ENCODE measurements around the gene TMEM208. TPM values are rescaled to one million over a fixed set of nuclear protein-coding genes. Genes with fewer than 3 reads are reported as not detected.

The TMEM208 gene
- total and polyA plus RNA-seq, 12 donors = 7.6 to 92.0 (median 13.0) TPM

Small RNA genes lying within 50 kb of the gene (microRNA-seq; reads per million reads assigned to microRNA genes)
- 122 to 149 reads per million in 2 donors for gene MIR328

Other genes starting within 250 kb of the TMEM208 start
- 10 to 100 TPM in 1 of 10 donors, 1 to 10 TPM in 9; 3.8 to 10.4 (median 6.0) TPM for gene CES4A, start 238.5 kb upstream of the TMEM208 start, total RNA-seq
- 10 to 100 TPM; 12.3 to 20.6 TPM for gene CES4A, start 238.5 kb upstream of the TMEM208 start, polyA plus RNA-seq
- 10 to 100 TPM; 22.2 to 36.4 (median 29.8) TPM for gene CBFB, start 198.0 kb upstream of the TMEM208 start, total RNA-seq
- 10 to 100 TPM; 17.6 to 22.9 TPM for gene CBFB, start 198.0 kb upstream of the TMEM208 start, polyA plus RNA-seq
- gene PHAF1, start 117.2 kb upstream of the TMEM208 start, total RNA-seq = 10 to 100 TPM in 8 of 10 donors, 1 to 10 TPM in 2; 8.9 to 12.7 (median 11.7) TPM
- gene PHAF1, start 117.2 kb upstream of the TMEM208 start, polyA plus RNA-seq = 1 to 10 TPM; 7.1 to 7.2 TPM
- gene B3GNT9, start 76.1 kb upstream of the TMEM208 start, total RNA-seq = 10 to 100 TPM in 4 of 10 donors, 1 to 10 TPM in 6; 7.4 to 17.6 (median 9.6) TPM
- gene B3GNT9, start 76.1 kb upstream of the TMEM208 start, polyA plus RNA-seq = 10 to 100 TPM in 1 of 2 donors, 1 to 10 TPM in 1; 5.4 to 19.1 TPM
- 10 to 100 TPM in 1 of 10 donors, 1 to 10 TPM in 9; 4.8 to 12.4 (median 5.7) TPM for gene TRADD, start 67.2 kb upstream of the TMEM208 start, total RNA-seq
- 10 to 100 TPM in 1 of 2 donors, 1 to 10 TPM in 1; 9.7 to 17.9 TPM for gene TRADD, start 67.2 kb upstream of the TMEM208 start, polyA plus RNA-seq
- 10 to 100 TPM in 1 of 10 donors, 1 to 10 TPM in 9; 3.9 to 10.5 (median 5.0) TPM for gene FBXL8, start 67.2 kb upstream of the TMEM208 start, total RNA-seq
- 10 to 100 TPM in 1 of 2 donors, 1 to 10 TPM in 1; 8.6 to 17.3 TPM for gene FBXL8, start 67.2 kb upstream of the TMEM208 start, polyA plus RNA-seq
- gene HSF4, start 62.4 kb upstream of the TMEM208 start, total RNA-seq = 10 to 100 TPM; 32.9 to 71.3 (median 38.6) TPM
- gene HSF4, start 62.4 kb upstream of the TMEM208 start, polyA plus RNA-seq = 100 to 1,000 TPM in 1 of 2 donors, 1 to 10 TPM in 1; 9.1 to 199 TPM
- gene NOL3, start 56.6 kb upstream of the TMEM208 start, total RNA-seq = 10 to 100 TPM; 71.8 to 92.2 (median 79.9) TPM
- 100 to 1,000 TPM; 115 to 132 TPM for gene NOL3, start 56.6 kb upstream of the TMEM208 start, polyA plus RNA-seq
- gene MATCAP1, start 43.2 kb upstream of the TMEM208 start, total RNA-seq = 10 to 100 TPM in 9 of 10 donors, 1 to 10 TPM in 1; 8.0 to 15.2 (median 12.1) TPM
- gene MATCAP1, start 43.2 kb upstream of the TMEM208 start, polyA plus RNA-seq = 10 to 100 TPM; 13.0 to 30.9 TPM
- 1 to 10 TPM; 1.8 to 4.8 (median 3.0) TPM for gene EXOC3L1, start 37.0 kb upstream of the TMEM208 start, total RNA-seq
- 1 to 10 TPM; 7.7 to 8.8 TPM for gene EXOC3L1, start 37.0 kb upstream of the TMEM208 start, polyA plus RNA-seq
- 10 to 100 TPM; 21.9 to 45.6 (median 28.6) TPM for gene E2F4, start 35.0 kb upstream of the TMEM208 start, total RNA-seq
- 10 to 100 TPM; 33.4 to 38.4 TPM for gene E2F4, start 35.0 kb upstream of the TMEM208 start, polyA plus RNA-seq
- 1 to 10 TPM in 1 of 10 donors, under 1 TPM in 9; 0.19 to 1.1 (median 0.42) TPM for gene ELMO3, start 28.0 kb upstream of the TMEM208 start, total RNA-seq
- 1 to 10 TPM; 1.3 to 1.9 TPM for gene ELMO3, start 28.0 kb upstream of the TMEM208 start, polyA plus RNA-seq
- 10 to 100 TPM; 11.6 to 26.2 (median 19.1) TPM for gene FHOD1, start 20.4 kb downstream of the TMEM208 start, total RNA-seq
- 10 to 100 TPM; 16.6 to 71.1 TPM for gene FHOD1, start 20.4 kb downstream of the TMEM208 start, polyA plus RNA-seq
- gene SLC9A5, start 21.8 kb downstream of the TMEM208 start, total RNA-seq = 1 to 10 TPM in 6 of 10 donors, under 1 TPM in 4; 0.71 to 2.4 (median 1.0) TPM
- 1 to 10 TPM in 1 of 2 donors, under 1 TPM in 1; 0.26 to 1.5 TPM for gene SLC9A5, start 21.8 kb downstream of the TMEM208 start, polyA plus RNA-seq
- 1 to 10 TPM in 4 of 10 donors, under 1 TPM in 6; 0.25 to 2.5 (median 0.61) TPM for gene PLEKHG4, start 52.4 kb downstream of the TMEM208 start, total RNA-seq
- gene PLEKHG4, start 52.4 kb downstream of the TMEM208 start, polyA plus RNA-seq = 1 to 10 TPM; 1.3 to 2.9 TPM
- gene KCTD19, start 99.6 kb downstream of the TMEM208 start, total RNA-seq = not detected
- gene KCTD19, start 99.6 kb downstream of the TMEM208 start, polyA plus RNA-seq = under 1 TPM; 0.01 to 0.22 TPM
- under 1 TPM in 1 of 10 donors, not detected in 9; 0.26 TPM for gene LRRC36, start 99.7 kb downstream of the TMEM208 start, total RNA-seq
- gene LRRC36, start 99.7 kb downstream of the TMEM208 start, polyA plus RNA-seq = under 1 TPM; 0.42 to 0.88 TPM
- gene TPPP3, start 166.4 kb downstream of the TMEM208 start, total RNA-seq = 10 to 100 TPM in 1 of 10 donors, 1 to 10 TPM in 9; 6.4 to 15.9 (median 9.0) TPM
- 10 to 100 TPM; 21.1 to 26.1 TPM for gene TPPP3, start 166.4 kb downstream of the TMEM208 start, polyA plus RNA-seq
- 1 to 10 TPM; 3.2 to 6.3 (median 4.2) TPM for gene ZDHHC1, start 189.3 kb downstream of the TMEM208 start, total RNA-seq
- gene ZDHHC1, start 189.3 kb downstream of the TMEM208 start, polyA plus RNA-seq = 1 to 10 TPM; 3.6 to 4.4 TPM
- gene HSD11B2, start 204.0 kb downstream of the TMEM208 start, total RNA-seq = 1 to 10 TPM in 1 of 10 donors, under 1 TPM in 8, not detected in 1; 0.16 to 1.4 (median 0.57) TPM
- under 1 TPM; 0.41 to 0.51 TPM for gene HSD11B2, start 204.0 kb downstream of the TMEM208 start, polyA plus RNA-seq